Activated CD8-positive, alpha-beta memory T cell treated with anti-CD3 and anti-CD28 coated beads for 4 hours (primary cell): ENCODE data around the gene CDC42SE2.

Experiments used
- DNase-seq, 2 donors: peaks; one replicate each; pipeline ENCODE4 v3.0.0-alpha.2; 2020; ENCODE audit warnings: low read depth in 2 of 2

The CDC42SE2 gene

DNA sequence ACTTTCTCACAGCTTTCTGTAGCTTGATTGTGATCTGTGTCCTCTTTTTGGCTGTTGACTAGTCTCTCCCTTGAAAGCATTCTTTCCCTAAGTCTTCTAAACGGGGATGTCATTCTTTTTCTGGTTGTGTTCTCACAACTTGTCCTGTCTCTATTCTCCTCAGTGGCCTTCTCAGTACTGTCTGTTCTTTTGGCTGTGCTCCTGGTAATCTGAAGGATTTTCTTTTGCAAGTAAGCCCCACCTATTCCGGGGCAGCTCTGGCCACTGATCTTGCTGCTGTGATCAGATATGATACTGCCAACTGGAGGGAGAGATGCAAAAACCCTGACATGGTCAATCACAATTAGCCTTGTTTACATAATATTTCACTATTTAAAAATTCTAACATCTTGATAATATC lies 172.2 kb downstream of the CDC42SE2 start:
- DNase-seq, result no peak

- no peak for DNase-seq
Measured at GRCh38 chr5:131441184-131441583, 177.3 kb downstream of the CDC42SE2 start.
